SU-DHL-6 (cell line): ENCODE results near the gene GAGE1.

Source experiments
- EZH2phosphoT487 ChIP-seq: fragments of 200-600 bp; sonication (generic), shearing (Covaris generic); conservative IDR thresholded peaks from 2 replicates; pipeline ENCODE4 v1.6.1; 2018; ENCODE audit warnings: mild to moderate bottlenecking, antibody characterized with exemption, low read length, moderate library complexity, mixed read lengths
- TF ChIP-seq, protein P1 (sequence below): fragments of 200-600 bp; sonication (generic); IDR thresholded peaks from one replicate; pipeline ENCODE4 v1.5.1; 2017; ENCODE audit warnings: antibody characterized with exemption, mild to moderate bottlenecking, low read length, moderate library complexity; ENCODE audit not compliant: insufficient read depth, poor library complexity, severe bottlenecking

DNA sequence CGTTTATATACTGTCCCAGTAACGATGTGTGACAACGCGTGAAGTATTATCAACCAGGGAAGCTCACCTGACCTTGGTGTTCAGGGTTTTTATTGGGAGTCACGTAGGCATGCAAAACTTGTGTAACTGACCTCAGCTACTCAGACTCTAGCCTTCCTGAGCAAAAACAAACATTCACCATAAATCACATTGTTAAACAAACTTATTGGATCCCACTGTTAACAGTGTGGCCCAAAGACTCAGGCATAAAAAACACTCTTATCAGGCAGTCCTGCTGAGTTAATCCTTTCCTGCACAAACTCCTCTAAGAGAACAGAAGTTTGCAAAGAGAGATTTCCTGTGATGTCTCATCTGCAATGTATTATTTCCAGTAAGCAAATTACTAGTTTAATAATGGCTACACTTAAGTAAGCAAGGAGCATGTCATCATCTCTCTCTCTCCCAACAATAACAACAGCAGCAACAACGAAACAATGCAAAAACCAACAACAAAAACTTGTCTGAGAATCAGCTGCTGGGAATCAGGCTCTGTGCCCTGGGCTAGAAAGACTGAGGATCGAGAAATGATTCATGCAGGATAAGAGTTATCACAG is 12.0 kb downstream of the GAGE1 start:
- TF ChIP-seq, protein P1, sequence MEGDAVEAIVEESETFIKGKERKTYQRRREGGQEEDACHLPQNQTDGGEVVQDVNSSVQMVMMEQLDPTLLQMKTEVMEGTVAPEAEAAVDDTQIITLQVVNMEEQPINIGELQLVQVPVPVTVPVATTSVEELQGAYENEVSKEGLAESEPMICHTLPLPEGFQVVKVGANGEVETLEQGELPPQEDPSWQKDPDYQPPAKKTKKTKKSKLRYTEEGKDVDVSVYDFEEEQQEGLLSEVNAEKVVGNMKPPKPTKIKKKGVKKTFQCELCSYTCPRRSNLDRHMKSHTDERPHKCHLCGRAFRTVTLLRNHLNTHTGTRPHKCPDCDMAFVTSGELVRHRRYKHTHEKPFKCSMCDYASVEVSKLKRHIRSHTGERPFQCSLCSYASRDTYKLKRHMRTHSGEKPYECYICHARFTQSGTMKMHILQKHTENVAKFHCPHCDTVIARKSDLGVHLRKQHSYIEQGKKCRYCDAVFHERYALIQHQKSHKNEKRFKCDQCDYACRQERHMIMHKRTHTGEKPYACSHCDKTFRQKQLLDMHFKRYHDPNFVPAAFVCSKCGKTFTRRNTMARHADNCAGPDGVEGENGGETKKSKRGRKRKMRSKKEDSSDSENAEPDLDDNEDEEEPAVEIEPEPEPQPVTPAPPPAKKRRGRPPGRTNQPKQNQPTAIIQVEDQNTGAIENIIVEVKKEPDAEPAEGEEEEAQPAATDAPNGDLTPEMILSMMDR: no peak
- TF ChIP-seq EZH2phosphoT487: no peak
